Esophagus muscularis mucosa (tissue), 4 donors: ENCODE results near the gene ARMS2. TPM values are rescaled to one million over a fixed set of nuclear protein-coding genes. Genes with fewer than 3 reads are reported as not detected.

Experiments
- DNase-seq: peaks from one replicate; pipeline ENCODE4 v3.0.0-alpha.2; 2017; ENCODE audit errors: extremely low spot score
- H3K27ac ChIP-seq, 4 donors: fragments of 200-600 bp; sonication (generic); replicated peaks in 1 of 4; 1 replicate in 3 of 4; 2 replicates in 1 of 4; pipeline ENCODE4 v1.5.1; 2016 to 2019; ENCODE audit warnings: mild to moderate bottlenecking in 1 of 4
- H3K27me3 ChIP-seq, 4 donors: fragments of 200-600 bp; sonication (generic); one replicate each; pipeline versions ENCODE4 v1.5.1 to v1.6.0; 2016 to 2019
- H3K36me3 ChIP-seq, 4 donors: fragments of 200-600 bp; sonication (generic); one replicate each; pipeline ENCODE4 v1.5.1; 2016 to 2019
- H3K4me1 ChIP-seq, 4 donors: fragments of 200-600 bp; sonication (generic); one replicate each; pipeline ENCODE4 v1.5.1; 2016 to 2019
- H3K4me3 ChIP-seq, 4 donors: fragments of 200-600 bp; sonication (generic); 1 replicate in 2 of 4; 2 replicates in 2 of 4; pipeline ENCODE4 v1.5.1; 2016 to 2019; ENCODE audit warnings: mild to moderate bottlenecking in 4 of 4, moderate library complexity in 1 of 4
- H3K9me3 ChIP-seq, 4 donors: fragments of 200-600 bp; sonication (generic); 1 replicate in 3 of 4; 2 replicates in 1 of 4; pipeline ENCODE4 v1.5.1; 2016 to 2019
- CTCF ChIP-seq, 3 experiments: fragments of 200-600 bp in 2 of 3; fragments of 450-650 bp in 1 of 3; sonication (generic) in 2 of 3; IDR thresholded peaks; one replicate each; pipeline ENCODE4 v1.5.1; 2017 to 2019; ENCODE audit warnings: antibody characterized with exemption in 3 of 3, mild to moderate bottlenecking in 2 of 3, moderate library complexity in 1 of 3
- EP300 ChIP-seq: sonication (generic); formaldehyde crosslinking; IDR thresholded peaks from one replicate; pipeline ENCODE4 v1.6.1; 2017; ENCODE audit warnings: antibody characterized with exemption
- POLR2A ChIP-seq: fragments of 450-650 bp; IDR thresholded peaks from one replicate; pipeline ENCODE4 v1.6.1; 2017; ENCODE audit warnings: antibody characterized with exemption, moderate library complexity, mild to moderate bottlenecking, low read depth
- POLR2AphosphoS5 ChIP-seq, 2 donors: sonication (generic); formaldehyde crosslinking; IDR thresholded peaks; one replicate each; pipeline ENCODE4 v1.6.1; 2017; ENCODE audit warnings: antibody characterized with exemption in 2 of 2
- WGBS: methylation state at CpG from one replicate; pipeline ENCODE4 v1.1.5; 2018; 5-methylcytosine and 5-hydroxymethylcytosine counted together
- intact Hi-C: fragments of 100-400 bp; cut with DNase I; formaldehyde crosslinking; loops from one replicate; pipeline ENCODE4 v1.15.1; 2023
- total RNA-seq, 4 donors: library from RNA; depleted of rRNA; stranded (reverse); fragments of >200 nt; gene quantifications; one replicate each; pipeline versions ENCODE4 v1.1.0 to v1.2.1, GENCODE V29; 2016

Gene ARMS2
- total RNA-seq, 4 donors from 2014 or later = 1.2 TPM; not detected in 3

DNA sequence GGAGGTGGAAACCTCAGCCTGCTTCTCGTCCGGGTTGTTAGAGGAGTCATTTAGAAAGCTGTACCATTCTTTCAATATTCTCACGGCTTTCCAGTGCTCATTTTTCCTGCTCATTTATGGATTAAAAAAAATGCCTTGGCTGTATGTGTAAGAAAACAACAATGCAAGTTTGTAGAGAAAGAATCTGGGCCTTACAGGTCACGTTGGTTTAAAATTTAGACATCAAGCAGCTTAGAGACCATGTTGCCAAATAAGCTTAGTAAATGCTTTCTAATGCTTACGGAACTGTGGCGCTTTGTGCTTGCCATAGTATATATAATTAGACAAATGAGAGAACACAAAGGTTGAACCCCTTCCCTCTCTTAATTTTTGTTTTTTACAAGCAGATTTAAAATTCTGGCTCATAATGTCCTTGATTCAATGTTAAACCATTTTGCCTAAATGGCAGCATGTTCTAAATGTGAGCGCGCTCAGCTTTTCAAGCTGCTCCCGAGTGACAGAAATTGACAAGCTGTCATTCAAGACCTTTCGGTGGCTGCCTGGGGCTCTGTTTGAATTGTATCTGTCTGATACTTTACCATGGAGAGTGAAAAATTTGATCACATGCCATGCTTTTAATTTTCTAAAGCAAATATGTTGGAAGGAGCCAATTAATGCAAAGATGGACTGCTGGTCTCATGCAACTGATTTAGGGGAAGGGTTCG lies 1.1 kb downstream of the ARMS2 start:
- H3K27me3 ChIP-seq = no peaks in the 10 kb centered on the region
- H3K4me3 ChIP-seq = no peak overlapping the region
- DNase-seq = peak; percentile 53
- H3K4me1 ChIP-seq = peaks cover 0 to 9% (median 6%) of the 10 kb centered on the region in 4 donors
- H3K27ac ChIP-seq = no peak overlapping the region
- H3K9me3 ChIP-seq = no peaks in the 10 kb centered on the region
- intact Hi-C loops = no loop called here
- TF ChIP-seq POLR2AphosphoS5 (IDR thresholded peaks at IDR 0.05) (no peak), POLR2A (no peak), EP300 (no peak), CTCF (IDR thresholded peaks at IDR 0.05) (no peak)
- H3K36me3 ChIP-seq = no peaks in the 10 kb centered on the region
- 90% methylated on average over 11 of the region's 11 CpGs for WGBS

DNA sequence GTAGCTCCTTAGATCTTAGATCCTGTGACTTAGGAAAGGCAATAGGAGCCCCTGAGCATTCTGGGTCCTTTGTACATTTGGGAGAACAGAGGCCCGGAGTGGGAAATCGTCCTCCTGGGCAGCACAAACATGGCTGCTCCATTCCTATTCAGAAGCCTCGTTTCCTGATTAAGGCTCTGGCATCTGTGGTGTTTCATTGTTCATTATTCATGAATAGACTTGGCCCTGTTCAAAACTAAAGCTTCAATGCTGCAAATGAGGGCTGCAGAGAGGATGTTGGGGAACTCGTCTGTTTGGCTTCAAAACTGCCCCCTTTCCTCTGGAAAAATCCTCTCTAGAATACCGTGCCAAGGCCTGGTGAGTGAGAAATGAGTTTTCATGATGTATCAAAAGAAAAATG lies 3.5 kb downstream of the ARMS2 start:
- Histone ChIP-seq H3K36me3 (no peaks in the 10 kb centered on the region), H3K9me3 (no peaks in the 10 kb centered on the region), H3K27me3 (no peaks in the 10 kb centered on the region), H3K4me3 (no peak overlapping the region), H3K4me1 (peaks cover under 1 to 17% (median 11%) of the 10 kb centered on the region in 4 donors), H3K27ac (no peak overlapping the region)
- WGBS = 81% methylated on average over 5 of the region's 5 CpGs
- intact Hi-C loops = no loop called here
- TF ChIP-seq CTCF (IDR thresholded peaks at IDR 0.05) (no peak), POLR2A (no peak), EP300 (no peak), POLR2AphosphoS5 (IDR thresholded peaks at IDR 0.05) (no peak)
- no peak for DNase-seq

DNA sequence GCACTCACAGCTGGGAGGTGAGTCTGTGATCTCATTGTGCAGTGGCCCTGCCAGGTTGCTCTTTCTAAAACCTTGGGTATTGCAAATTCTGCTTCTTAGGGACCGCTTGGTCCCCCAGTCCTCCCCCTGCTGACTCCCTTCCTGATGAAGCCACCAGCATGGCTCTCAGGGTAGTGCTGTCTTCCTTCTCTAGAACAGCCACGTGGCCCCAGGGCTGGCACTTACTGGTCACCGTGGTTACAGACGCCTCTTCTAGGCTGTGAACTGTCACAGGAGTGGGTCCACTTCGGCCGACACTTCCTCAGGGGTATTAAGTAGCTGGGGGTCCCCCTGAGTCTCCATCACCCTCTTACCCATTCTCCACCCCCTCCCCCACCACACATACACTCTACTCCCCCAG lies 4.2 kb downstream of the ARMS2 start:
- no peak overlapping the region for H3K4me3 ChIP-seq
- H3K27ac ChIP-seq = no peak overlapping the region
- H3K27me3 ChIP-seq = no peaks in the 10 kb centered on the region
- TF ChIP-seq EP300 = no peak
- TF ChIP-seq POLR2A = no peak
- TF ChIP-seq POLR2AphosphoS5 (IDR thresholded peaks at IDR 0.05) = no peak
- no peak for TF ChIP-seq CTCF (IDR thresholded peaks at IDR 0.05)
- DNase-seq = peak; percentile 84
- H3K36me3 ChIP-seq = no peaks in the 10 kb centered on the region
- 86% methylated on average over 6 of the region's 6 CpGs for WGBS
- H3K4me1 ChIP-seq = peaks cover 8 to 25% (median 19%) of the 10 kb centered on the region in 4 donors
- no peaks in the 10 kb centered on the region for H3K9me3 ChIP-seq
- intact Hi-C loops = no loop called here

GRCh38 chr10:122459561-122460273 lies 5.3 kb downstream of the ARMS2 start:
- Histone ChIP-seq H3K9me3 (no peaks in the 10 kb centered on the region), H3K36me3 (no peaks in the 10 kb centered on the region), H3K27ac (no peak overlapping the region), H3K27me3 (no peaks in the 10 kb centered on the region), H3K4me1 (peaks cover 11 to 35% (median 29%) of the 10 kb centered on the region in 4 donors), H3K4me3 (no peak overlapping the region)
- intact Hi-C loops = no loop called here
- DNase-seq = peak; percentile 57
- 85% methylated on average over 13 of the region's 14 CpGs for WGBS
- TF ChIP-seq EP300 (no peak), POLR2AphosphoS5 (IDR thresholded peaks at IDR 0.05) (no peak), POLR2A (no peak), CTCF (IDR thresholded peaks at IDR 0.05) (no peak)
